Choroid plexus epithelial cell (primary cell): Measurements from ENCODE around the gene SPATA3.

ENCODE experiments used
- DNase-seq: peaks from one replicate; pipeline ENCODE4 v3.0.0-alpha.2; 2010; ENCODE audit warnings: low read depth
- H3K4me3 ChIP-seq: 2 replicates; pipeline ENCODE4 v1.5.1; 2011; ENCODE audit warnings: low read depth, mild to moderate bottlenecking, control low read depth, low read length, moderate library complexity
- CTCF ChIP-seq: conservative IDR thresholded peaks from 2 replicates; pipeline ENCODE4 v1.5.1; 2011; ENCODE audit warnings: low read depth, mild to moderate bottlenecking, control low read depth, inconsistent platforms, low read length, moderate library complexity

SPATA3 gene

GRCh38 chr2:231047274-231047922 is 51.5 kb downstream of the SPATA3 start:
- no peak overlapping the region for H3K4me3 ChIP-seq
- no peak for DNase-seq

GRCh38 chr2:231047923-231048915 is 52.3 kb downstream of the SPATA3 start:
- DNase-seq, result no peak

More at GRCh38 chr2:231047274-231047922, 51.5 kb downstream of the SPATA3 start:
- no peak for TF ChIP-seq CTCF

GRCh38 chr2:231049286-231050017 is 53.5 kb downstream of the SPATA3 start:
- no peak for DNase-seq
- TF ChIP-seq CTCF, result no peak
- H3K4me3 ChIP-seq, result no peak overlapping the region

More at GRCh38 chr2:231047923-231048915, 52.3 kb downstream of the SPATA3 start:
- TF ChIP-seq CTCF, result no peak
- H3K4me3 ChIP-seq, result no peak overlapping the region

- DNase-seq, result no peak
- H3K4me3 ChIP-seq, result no peak overlapping the region
- TF ChIP-seq CTCF, result no peak
Observed at GRCh38 chr2:231050018-231050901, 54.3 kb downstream of the SPATA3 start.

GRCh38 chr2:231051116-231051515 is 55.2 kb downstream of the SPATA3 start:
- no peak overlapping the region for H3K4me3 ChIP-seq
- no peak for TF ChIP-seq CTCF
- DNase-seq, result no peak
